Measurements from ENCODE around the gene PDSS2.
A peak's percentile ranks its signal among the peaks of the same experiment; 100 is the strongest.
"Not testable (repeated sequence)": the region's sequence is repeated elsewhere in the genome, so short reads cannot be mapped to it uniquely, and the experiment has no call there.

The PDSS2 gene

DNA sequence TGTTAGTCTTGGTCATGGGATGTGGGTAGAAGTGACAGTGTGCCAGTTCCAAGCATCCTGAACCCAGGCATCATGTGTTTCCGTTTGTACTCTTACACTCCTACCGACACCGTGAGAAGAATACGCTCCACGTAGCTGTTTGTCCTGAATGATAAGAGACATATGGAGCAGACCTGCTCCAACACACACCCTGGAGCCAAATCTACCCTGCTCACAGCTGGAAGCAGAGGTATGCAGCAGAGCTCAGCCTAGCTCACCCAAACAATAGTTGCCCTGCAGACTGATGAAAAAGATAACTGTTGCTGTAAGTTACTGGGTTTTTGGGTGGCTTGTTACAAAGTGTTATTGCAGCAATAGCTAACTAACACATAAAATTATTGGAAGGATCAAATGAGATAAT, 14.3 kb upstream of the PDSS2 start:
- DNase-seq: no peak

- no peak for DNase-seq
These were observed 11.0 kb upstream of the PDSS2 start for GRCh38 chr6:107470364-107470763.

DNA sequence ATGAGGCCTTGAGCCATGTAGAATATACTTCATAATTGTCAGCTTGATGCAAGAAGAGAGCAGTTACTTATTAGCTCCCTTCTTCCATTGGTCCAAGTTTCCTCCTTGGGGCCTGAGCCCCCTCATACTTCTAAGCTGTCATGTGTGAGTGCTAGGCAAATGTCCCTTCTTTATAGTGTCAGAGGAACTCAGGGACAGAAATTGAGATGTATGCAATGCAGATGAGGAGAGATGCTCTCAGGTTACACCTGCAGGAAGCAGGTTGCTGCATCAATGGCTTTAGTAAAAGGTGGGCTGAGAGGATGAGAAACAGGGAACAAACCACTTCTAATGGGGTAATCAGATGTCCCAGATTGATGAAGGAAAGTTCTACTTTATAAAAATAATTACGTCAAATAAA, 6.7 kb upstream of the PDSS2 start:
- no peak for DNase-seq

DNA sequence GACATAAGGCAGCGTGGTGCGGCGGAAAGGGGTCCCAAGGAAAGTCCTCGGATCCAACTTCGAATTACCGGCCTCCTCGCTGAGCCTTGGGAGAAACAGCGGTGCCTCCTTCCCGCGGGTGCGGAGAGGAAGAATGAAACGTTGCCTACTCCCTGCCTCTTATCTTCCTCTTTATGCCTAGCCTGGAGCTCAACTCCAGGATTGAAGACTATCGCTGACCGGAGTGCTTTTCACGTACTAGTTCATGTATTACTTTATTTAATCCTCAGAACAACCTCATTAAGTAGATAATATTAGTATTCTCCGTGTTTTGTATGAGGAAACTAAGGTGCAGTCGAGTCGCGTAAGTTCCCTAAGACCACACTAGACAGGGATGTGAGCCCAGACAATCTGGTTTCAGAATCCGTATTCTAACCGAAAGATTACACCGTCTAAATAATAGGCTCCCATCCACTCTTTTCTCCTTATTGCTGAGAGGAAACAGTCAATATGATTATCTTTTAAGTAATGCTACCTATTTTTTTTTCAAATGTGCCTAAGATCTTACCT, 793 bp upstream of the PDSS2 start:
- DNase-seq: no peak

- DNase-seq: peak; percentile 73
These were observed 587 bp downstream of the PDSS2 start for GRCh38 chr6:107458672-107459282.

DNA sequence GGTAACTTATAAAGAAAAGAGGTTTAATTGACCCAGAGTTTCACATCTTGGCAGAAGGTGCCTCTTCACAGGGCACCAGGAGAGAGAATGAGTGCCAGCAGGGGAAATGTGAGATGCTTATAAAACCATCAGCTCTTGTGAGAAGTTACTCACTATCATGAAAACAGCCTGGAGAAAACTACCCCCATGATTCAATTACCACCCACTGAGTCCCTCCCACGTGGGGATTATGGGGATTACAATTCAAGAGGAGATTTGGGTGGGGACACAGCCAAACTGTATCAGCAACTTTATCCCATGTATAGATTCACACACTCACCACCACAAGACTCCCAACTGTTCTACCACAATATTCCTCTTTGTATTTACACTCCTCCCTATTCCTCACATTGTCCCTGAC, 10.6 kb downstream of the PDSS2 start:
- DNase-seq: no peak

DNA sequence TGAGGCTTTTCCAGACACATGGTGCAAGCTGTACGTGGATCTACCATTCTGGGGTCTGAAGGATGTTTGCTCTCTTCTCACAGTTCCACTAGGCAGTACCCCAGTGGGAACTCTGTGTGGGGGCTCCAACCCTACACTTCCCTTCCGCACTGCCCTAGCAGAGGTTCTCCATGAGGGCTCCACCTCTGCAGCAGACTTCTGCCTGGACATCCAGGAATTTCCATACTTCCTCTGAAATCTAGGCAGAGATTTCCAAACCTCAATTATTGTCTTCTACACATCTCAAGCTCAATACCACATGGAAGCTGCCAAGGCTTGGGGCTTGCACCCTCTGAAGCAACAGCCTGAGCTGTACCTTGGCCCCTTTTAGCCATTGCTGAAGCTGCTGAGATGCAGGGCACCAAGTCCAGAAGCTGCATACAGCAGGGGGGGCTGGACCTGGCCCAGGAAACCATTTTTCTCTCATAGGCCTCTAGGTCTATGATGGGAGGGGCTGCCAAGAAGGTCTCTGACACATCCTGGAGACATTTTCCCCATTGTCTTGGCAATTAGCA, 11.6 kb downstream of the PDSS2 start:
- no peak for DNase-seq

GRCh38 chr6:107444277-107444676, 15.1 kb downstream of the PDSS2 start:
- DNase-seq: no peak

DNA sequence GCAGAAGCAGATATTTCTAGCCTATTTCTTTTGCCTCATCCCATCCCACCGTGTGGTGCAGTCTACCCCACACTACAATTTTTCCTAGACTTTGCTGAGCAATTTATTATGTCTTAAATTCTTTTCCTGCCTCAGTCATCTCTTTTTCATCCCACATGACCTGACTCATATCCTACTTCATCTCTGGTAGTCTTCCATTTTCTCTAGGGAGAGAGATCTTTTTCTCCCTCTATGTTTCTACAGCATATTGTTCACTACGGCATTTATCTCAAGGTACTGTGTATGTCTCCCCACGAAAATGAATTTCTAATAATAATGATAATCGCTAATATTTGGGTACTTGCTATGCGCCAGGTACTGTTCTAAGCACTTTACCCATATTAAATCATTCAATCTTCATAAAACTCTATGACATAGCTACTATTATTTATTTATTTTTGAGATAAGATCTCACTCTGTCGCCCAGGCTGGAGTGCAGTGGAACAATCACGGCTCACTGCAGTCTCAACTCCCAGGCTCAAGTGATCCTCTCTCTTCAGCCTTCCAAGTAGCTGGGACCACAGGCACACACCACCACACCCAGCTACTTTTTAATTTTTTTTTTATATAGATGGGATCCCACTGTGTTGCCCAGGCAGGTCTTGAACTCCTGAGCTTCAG, 15.6 kb downstream of the PDSS2 start:
- DNase-seq: no peak

DNA sequence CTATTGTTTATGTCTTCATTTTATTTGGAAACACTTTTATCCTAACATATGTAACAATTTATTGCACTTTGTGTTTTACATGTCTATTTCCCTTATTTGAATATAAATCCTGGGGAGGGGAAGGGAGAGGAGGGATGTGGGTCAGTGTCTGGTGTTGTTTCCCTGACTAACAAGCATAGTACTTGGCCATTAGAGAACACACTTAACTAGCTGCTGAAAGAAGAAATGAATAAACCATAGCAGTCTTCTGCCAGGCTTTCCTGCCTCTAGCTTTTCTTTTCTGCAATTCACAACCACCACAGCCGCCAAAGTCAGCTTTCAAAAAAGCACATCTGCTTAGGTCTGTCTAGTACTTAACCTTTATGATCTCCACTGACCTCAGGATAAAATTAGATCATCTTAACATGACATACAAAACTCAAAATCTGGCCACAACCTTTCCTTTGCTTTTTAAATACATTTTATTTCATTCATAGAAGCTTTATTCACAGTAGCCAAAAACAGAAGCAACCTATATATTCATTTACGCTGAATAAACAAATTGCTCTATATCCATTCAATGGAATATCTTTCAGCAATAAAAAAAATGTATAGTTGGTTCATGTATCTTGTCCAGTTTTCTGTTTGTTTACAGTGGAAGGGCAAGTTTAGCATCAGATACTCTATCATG, 16.3 kb downstream of the PDSS2 start:
- no peak for DNase-seq

DNA sequence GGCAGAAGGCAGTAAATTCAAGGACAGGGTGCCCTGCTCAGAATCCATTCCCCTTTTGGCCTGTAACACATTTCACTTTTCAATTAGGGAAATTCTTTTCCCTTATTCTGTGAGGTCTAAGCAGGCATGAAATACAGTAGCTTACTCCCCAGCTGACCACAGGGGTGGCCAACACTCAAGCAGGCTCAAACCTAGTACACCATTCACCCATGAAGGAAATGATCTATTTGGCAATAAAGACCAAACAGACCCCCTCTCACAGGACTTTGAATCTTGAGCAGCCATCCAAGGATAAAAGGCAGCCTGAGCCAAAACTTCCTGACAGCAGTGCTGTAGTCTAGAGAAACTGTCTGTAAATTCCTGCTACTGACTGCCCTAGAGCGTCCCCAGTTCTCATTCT, 17.7 kb downstream of the PDSS2 start:
- no peak for DNase-seq

- no peak for DNase-seq
These were observed 18.4 kb downstream of the PDSS2 start for GRCh38 chr6:107440936-107441335.

GRCh38 chr6:107439406-107439805, 20.0 kb downstream of the PDSS2 start:
- DNase-seq: no peak

DNA sequence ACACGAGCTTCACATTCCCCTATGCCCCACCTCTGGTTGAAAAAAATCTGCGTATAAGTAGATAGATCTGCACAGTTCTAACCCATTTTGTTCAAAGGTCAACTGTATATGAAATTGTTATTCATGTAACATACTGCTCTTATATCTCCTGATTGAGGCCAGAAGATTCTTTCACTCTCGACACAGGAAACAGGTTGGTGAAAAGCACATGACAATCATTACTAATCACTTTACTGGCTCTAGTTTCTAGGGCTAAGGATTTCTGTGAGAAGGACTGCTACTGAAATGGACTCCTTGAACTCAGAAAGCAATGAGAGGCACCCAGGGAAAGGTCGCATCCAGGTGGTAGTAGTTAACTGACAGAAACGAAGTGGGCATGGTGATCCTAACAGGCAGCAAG, 21.7 kb downstream of the PDSS2 start:
- no peak for DNase-seq

- no peak for DNase-seq
These were observed 22.5 kb downstream of the PDSS2 start for GRCh38 chr6:107436881-107437280.

- DNase-seq: no peak
These were observed 23.6 kb downstream of the PDSS2 start for GRCh38 chr6:107435798-107436197.

DNA sequence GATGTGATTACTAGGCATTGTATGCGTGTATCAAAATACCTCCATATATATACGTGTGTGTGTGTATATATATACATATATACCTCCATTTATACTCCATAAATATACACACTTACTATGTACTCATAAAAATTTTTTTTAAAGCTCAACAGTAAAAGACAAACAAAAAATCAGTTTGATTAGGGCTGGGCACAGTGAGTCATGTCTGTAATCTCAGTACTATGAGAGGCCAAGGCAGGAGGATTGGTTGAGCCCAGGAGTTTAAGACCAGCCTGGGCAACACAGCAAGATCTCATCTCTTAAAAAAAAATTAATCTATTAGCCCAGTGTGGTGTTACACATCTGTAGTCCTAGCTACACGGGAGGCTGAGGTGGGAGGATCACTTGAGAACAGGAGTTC, 24.6 kb downstream of the PDSS2 start:
- no peak for DNase-seq

- not testable (repeated sequence) for DNase-seq
These were observed 33.4 kb downstream of the PDSS2 start for GRCh38 chr6:107425951-107426350.

DNA sequence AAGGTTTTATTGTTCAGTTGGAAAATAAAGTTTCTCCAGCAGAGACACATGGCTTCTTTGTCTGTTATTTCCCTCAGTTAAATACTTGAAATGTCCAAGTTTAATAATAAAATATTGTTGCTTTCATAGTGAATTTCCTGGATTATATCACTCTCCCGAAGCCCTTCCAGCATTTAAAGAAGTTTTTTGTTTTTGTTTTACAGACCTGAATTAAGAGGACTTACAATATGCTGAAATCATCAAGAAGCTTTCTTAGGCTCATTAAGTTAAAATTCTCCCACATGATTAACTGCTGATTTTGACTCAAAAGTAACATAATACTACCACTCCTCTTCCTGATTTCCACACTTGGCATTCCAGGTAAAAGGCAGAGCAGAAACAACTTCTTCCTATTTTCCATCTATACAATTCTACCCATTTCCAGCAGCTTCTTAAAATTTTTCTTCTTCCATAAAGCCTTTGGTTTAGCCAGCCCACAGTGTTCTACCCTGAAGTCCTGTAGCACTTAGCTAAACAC, 35.8 kb downstream of the PDSS2 start:
- DNase-seq: no peak

DNA sequence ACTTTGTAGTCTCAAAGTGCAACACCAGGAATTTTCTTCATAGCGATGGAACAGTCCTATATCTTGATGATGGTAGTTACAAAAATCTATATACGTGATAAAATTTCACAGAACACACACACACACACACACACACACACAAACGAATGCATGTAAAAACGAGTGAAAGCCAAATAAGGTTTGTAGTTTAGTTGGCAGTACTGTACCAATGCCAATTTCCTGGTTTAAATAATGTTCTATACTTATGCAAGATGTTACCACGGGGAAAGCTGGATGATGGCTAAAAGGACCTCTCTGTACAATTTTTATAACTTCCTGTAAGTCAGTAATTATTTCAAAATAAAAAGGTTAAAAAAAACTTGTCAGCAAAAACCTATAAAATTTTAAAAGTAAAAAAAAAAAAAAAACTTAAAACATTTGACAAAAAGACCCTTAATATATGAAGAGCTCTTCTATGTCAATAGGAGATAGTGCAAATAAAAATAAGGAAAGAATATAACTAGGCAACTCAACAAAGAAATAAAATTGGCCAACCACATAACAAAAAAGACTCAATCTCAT, 37.6 kb downstream of the PDSS2 start:
- DNase-seq: no peak

DNA sequence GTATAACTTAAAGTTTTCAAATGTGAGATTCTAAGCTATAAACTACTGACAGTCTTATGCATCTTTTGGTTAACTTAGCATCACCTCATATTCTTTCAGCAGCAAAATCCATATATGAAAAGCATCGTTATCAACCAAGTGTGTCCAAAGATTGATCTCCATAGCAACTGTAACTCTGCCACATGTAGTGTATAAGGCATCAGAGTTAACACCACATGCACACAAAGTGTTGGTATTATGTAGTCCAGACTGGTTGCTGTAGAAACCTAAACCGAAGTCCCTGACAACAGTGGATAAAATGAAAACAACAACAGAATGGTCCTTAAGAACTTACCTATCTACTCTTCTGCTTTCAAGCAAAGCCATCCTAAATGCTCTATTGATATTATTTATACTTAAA, 39.6 kb downstream of the PDSS2 start:
- no peak for DNase-seq

GRCh38 chr6:107418118-107418517, 41.2 kb downstream of the PDSS2 start:
- DNase-seq: no peak

- no peak for DNase-seq
These were observed 43.2 kb downstream of the PDSS2 start for GRCh38 chr6:107416145-107416544.

Data from activated effector memory CD4-positive, alpha-beta T cell treated with anti-CD3 and anti-CD28 coated beads, Interleukin-2, amount 50 U/mL, for 16 hours (primary cell).